ENCODE measurements around the gene FAM78B.

The FAM78B gene

GRCh38 chr1:166166698-166167571, at the start of gene FAM78B:
Gene FAM78B, minus strand, starts transcription at chr1:166167001. Its CDS starts 753 bp downstream, at chr1:166166248.
- peak; percentile 24 for DNase-seq

- DNase-seq, result no peak
These were observed 35.7 kb upstream of the FAM78B start for GRCh38 chr1:166202546-166202945.

DNA sequence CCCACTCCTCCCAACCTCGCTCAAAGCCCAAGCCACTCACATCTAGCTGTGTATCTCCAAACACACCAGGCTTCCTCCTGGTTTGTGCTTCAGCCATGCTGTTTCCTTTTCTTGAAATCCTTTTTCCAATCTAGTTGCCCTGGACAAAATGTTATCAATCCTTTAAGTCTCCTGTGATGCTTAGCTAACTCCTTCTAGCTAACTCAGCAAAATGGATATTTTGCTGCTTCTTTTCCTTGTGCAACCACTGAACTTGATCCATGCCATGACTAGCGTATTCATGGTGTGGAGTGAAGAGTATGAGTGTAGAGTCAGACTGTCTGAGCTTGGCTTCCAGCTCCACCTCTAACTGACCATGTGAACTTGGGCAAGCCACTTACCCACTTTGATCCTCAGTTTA, 33.9 kb upstream of the FAM78B start:
- no peak for DNase-seq

DNA sequence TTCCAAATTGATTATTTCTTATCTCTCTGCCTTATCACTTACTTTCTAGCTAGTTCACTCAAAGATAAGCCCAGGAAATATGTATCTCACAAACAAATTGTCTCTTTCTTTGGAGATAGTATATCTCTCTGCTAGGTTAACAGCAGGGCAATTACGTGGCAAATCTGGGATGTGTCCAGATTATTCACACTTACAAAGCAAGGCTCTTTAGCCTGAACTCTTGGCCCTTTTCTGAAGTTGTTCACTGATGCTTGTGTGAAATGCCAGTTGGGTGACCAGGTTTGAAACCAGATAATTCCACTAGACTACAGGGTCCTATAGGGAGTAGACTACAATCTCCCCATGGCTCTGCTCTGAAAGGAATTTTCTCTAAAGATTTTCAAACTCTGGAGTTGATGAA, 30.8 kb upstream of the FAM78B start:
- no peak for DNase-seq

- no peak for DNase-seq
These were observed 30.3 kb upstream of the FAM78B start for GRCh38 chr1:166197141-166197540.

DNA sequence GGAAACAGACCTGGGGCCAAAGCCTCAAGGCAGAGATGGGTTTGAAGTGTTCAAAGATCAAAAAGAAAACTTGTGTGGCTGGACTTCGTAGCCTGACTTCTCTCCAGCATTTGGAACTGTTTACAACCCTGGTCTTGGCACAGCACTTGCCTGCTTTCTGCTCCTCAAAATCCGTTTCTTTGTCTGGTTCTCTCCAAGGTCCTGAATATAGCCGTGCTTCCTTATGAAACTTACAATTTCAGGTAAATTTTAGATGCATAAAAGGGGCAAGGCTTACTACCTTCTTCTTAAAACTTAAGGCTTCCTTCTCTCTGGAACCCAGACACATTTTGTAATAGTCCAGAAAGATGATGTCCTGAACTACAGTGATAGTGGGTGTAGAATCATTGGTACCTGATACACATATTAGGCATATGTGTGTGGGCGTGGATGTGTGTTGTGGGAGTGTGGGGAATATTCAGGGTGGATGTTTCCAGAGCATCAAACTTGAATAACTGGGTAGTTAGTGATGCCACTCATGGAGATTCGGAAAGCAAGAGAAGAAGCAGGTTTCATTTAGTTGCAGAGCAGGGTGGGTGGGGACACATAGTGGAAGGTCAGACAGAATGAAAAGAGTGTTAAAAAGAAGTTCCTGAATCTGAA, 26.4 kb upstream of the FAM78B start:
- no peak for DNase-seq

GRCh38 chr1:166190400-166190799, 23.6 kb upstream of the FAM78B start:
- no peak for DNase-seq

DNA sequence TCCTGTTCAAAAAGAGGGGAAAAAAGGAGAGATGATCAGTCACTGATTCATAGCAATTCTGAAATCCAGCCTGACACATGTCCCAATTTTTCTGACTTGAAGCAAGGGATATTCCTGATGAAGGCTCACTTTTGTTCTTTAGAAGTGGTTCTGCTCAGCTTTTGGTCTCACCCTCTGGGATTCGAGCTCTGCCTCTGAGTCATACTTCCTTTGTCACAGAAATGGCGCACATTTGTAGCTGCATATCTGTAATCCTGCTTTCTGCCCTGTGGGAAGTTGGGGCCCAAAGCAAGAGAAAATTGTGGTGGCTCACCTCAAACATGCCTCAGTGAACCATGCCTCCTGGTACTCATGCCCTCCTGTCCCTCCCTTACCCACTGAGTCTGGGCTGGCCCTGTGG, 22.3 kb upstream of the FAM78B start:
- DNase-seq, result no peak

GRCh38 chr1:166185526-166185925, 18.7 kb upstream of the FAM78B start:
- DNase-seq, result no peak

- DNase-seq, result no peak
These were observed 18.1 kb upstream of the FAM78B start for GRCh38 chr1:166184897-166185296.

DNA sequence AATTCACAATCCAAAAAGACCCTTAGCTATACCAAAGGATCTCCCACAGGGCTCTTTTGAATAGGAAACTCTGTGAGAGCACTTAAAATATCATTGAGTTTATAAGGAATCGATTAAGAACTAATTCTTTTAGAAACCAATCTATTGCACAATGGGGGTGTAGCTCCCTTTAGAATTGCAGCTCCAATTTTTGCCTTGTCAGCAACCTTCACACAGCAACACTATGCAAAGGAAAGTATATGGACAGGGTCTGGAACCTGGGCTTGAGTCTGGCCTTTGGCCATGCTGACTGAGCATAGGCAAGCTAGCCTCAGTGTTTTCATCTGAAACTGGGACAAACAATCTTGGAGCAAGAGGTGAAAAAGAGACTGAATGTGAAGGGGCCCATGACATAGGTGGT, 17.2 kb upstream of the FAM78B start:
- DNase-seq, result no peak

- DNase-seq, result no peak
These were observed 15.5 kb upstream of the FAM78B start for GRCh38 chr1:166182281-166182680.

- DNase-seq, result no peak
These were observed 9.6 kb upstream of the FAM78B start for GRCh38 chr1:166176416-166176815.

GRCh38 chr1:166175032-166175431, 8.2 kb upstream of the FAM78B start:
- DNase-seq, result no peak

DNA sequence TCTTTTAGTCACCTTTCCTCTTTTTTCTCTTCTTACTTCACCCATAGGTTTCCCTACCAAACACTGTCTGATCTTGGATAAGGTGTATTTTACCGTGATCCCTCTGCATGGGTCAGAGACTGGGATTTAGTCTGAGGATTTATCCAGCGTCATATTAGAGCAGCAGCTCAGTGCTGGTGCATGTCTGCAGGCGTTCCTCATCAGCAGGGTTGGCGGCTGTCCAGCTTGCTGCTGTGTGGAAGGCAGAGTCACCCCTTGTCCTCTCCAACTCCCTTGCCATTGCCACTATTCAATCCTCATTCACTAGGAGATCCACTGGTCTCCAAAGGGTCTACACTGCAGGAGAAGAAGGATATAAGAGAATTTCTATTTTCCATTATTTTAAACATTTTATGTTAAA, 7.3 kb upstream of the FAM78B start:
- no peak for DNase-seq

GRCh38 chr1:166172106-166172505, 5.3 kb upstream of the FAM78B start:
- no peak for DNase-seq

DNA sequence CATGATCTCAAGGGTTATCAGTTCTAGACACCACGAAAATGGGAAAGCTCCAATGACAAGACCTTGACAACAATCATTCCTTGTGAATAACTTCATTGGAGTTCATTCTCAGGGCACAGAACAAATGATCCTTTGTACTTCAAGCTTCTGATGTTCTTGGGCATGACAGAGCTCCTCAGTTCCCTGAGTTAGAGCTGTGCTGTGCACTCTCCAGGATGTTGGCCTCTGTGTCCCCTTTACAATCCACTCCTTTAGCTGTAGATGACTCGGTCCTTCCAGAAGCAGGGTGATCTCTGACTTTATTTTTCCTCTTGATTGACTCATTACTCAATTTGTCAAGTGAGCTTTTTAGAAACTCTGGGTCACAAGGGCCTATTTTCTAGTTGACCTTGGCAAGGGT, 3.9 kb upstream of the FAM78B start:
- no peak for DNase-seq

DNA sequence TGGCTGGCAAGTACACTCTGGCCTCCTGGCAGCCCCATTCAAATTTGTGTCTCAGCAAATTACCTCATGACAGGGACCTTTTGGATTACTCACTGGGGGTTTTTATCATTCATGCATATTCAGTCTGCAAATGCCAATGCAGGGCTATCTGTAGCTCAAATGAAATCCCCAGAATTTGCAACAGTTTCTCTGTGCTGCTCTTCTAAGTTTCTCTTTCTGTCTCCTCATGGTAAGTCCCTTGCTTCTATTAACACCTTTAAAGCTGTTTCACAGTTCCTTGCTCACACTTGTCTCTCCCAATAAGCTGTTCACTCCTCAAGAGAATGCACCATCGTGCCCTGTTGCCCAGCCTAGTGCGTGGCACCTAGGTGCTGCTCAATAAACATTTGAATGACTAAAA, 3.3 kb upstream of the FAM78B start:
- no peak for DNase-seq

DNA sequence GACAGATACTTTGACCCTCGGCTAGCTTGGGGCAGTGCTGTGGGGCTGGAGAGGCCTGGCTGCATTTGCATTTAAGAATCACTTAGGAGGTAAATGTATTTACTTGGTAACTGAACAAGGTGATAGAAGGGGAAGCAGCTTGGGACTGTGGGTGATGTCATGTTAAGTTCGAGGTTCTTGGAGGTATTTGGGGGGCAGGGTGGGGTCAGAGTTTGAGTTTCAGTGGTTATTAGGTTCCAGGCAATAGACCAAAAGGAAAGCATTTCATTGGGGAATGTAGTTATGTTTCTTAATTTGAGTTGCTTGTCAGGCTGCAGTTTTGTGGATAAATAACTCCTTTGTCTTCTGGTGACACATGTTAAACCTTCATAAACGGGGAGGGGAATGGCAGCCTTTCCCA, 2.4 kb upstream of the FAM78B start:
- no peak for DNase-seq

DNA sequence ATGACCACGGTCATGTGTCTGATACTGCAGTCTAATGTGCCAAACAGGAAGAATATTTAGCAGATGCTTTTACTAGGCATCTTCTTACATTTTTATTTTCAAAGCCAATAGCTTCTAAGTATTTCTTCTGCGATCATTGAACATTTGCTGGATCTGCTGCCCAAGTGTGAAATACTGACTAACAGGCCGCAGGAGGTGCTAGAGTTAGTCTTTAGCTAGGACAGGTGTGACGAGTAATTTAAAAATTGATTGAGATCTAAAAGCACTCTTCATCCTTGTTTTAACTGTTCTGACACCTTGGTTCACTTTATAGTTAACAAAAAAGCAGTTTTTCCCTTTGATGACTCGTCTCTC, 748 bp upstream of the FAM78B start:
- no peak for DNase-seq

DNA sequence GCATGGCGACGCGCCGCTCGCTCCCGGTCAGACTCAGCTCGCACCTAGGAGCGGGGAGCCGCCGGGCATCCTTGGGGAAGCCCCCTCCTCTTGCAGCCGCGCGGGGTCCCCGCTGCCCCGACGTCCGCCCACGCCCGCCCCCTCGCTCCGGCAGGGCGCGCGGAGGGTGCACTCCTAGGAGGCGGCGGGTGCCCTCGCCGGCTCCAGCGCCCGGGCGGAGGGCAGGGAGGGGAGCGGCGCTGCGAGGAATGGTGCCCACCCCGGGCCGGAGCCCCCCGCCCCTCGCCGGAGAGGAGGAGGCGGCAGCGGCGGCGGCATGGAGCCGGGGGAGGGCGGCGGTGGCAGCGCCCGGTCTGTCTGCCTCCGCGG, 488 bp downstream of the FAM78B start:
- DNase-seq, result no peak

DNA sequence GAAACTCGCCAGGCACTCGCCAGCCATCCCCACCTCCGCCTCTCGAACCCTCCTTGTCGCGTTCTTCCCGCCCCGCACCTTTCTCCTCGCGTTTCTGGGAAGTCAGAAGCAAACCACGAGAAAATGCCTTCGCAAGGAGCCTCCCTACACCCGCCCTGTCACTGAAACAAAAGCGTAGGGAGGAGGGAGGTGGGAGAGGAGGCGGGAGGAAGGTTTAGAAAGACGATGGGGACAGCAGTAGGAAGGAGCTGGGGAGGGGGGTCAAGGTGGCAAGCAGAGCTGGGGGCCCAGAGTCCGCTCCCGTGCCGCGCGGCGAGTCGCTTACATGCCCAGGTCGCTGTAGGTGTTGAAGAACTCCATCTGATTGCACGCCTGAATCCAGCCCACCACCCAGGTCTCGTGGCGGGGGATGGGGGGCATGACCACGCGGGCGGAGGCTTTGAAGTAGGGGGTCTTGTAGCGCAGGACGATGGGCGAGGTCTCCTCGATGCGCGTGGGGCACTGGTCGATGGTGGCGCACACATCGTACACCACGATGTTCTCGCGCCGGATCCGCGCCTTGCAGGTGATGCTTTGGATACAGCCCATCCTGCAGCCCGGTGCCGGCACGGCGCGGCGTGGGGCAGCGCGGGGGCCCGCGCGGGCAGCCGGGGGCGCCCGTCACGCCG, 1.0 kb downstream of the FAM78B start:
- DNase-seq, result no peak

- DNase-seq, result no peak
These were observed 1.7 kb downstream of the FAM78B start for GRCh38 chr1:166164995-166165660.

DNA sequence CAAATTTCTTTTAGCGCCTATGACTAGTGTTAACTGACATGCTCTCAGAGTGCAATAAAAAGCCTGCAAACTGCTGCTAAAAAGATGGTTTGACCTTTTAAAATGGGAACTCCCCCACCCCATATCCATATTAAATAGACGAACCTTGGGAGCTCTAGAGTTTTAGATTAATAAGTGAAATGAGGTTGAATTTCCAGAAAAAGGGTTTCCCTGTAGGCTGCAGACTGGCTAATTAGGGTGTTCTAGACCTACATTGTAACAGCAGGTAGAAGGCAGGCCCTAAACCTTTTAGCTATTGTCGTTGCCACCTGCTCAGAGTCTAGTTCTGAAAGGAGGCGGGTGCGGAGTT, 2.2 kb downstream of the FAM78B start:
- no peak for DNase-seq
